HG03159 (cell line): ENCODE results near the gene HSPA12B.

Experiments
- ATAC-seq: cut with Tn5 transposase; IDR thresholded peaks from one replicate; pipeline ENCODE4 v1.9.1; 2021; ENCODE audit warnings: mild to moderate bottlenecking, moderate library complexity; ENCODE audit not compliant: unreplicated experiment

Gene HSPA12B, protein sequence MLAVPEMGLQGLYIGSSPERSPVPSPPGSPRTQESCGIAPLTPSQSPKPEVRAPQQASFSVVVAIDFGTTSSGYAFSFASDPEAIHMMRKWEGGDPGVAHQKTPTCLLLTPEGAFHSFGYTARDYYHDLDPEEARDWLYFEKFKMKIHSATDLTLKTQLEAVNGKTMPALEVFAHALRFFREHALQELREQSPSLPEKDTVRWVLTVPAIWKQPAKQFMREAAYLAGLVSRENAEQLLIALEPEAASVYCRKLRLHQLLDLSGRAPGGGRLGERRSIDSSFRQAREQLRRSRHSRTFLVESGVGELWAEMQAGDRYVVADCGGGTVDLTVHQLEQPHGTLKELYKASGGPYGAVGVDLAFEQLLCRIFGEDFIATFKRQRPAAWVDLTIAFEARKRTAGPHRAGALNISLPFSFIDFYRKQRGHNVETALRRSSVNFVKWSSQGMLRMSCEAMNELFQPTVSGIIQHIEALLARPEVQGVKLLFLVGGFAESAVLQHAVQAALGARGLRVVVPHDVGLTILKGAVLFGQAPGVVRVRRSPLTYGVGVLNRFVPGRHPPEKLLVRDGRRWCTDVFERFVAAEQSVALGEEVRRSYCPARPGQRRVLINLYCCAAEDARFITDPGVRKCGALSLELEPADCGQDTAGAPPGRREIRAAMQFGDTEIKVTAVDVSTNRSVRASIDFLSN

DNA sequence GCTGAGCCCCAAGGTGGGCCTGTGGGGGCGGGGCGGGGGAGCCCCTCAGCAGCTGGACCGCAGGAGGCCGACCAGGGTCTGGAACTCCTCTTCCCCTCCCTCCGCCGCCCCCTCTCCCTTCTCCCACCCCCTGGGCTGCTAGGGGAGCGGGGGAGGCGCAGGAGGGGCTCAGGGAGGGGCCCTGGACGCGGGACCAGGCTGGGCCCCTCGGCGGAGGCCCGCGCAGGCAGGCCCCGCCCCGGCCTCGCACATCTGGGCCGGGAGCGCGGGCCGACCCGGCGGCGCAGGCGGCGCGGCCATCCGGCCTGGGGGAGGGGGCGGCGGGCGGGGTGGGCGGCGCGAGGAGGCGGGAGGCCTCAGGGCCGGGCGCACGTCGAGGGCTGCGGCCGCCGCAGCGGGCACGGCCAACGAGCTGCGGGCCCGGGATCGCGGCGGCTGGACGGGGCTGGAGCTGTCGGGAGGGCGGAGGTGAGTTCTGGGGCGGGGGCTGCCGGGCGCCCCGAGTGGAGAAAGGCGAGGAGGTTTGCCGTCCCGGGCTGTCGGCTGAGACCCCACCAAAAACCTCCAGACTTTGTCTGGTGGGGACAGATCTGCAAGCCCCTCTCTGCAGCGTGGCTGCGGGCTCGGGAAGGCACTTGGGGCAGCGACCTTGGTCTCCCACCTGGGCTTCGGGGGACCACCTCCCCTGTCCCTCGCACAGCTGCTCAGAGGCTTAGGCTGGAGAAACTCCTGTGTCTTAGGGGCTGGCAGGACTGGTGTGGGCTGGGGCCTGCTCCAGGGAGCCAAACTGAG is at the start of gene HSPA12B:
Gene HSPA12B, plus strand, starts transcription at position 359 of the 792 bp plus-strand sequence. CDS start 5,990 bp downstream, outside the sequence.
- no peak for ATAC-seq

DNA sequence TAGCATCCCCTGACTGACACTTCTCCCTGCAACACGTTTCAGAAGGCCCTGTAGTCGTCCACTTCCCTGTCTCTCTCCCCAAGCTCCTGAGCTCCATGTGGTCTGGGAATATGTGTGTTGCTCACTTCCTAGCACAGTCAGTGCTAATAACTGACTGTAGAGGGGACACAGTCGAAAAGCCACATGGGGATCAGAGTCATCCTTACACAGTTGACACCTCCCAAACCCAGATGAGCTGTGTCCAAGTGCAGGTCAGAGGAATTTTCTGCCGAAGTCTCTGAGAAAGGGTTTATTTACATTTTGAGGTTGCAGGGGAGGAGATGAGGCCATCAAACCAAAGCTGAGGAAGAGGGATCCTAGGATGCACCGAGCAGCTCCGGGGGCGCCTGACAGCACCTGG is 47.1 kb upstream of the HSPA12B start:
- no peak for ATAC-seq

DNA sequence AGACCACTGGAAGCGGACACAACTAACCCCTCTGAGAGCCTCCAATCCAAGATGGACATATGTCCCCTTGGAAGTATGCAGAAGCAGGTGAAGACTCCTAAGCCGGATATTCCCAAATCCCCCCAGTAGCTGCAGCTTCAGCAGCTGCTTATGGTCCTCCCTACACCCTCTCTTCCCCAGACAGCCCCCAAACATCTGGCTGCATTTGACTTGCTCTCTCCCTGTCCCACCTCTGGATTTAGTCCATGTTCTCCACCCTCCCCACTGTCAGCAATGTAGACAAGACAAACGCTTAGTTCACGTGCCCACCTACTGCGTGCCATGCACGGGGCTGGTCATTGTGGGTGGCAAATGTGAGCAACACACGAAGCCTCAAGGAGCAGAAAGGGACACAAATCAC is 46.1 kb upstream of the HSPA12B start:
- ATAC-seq, result no peak

DNA sequence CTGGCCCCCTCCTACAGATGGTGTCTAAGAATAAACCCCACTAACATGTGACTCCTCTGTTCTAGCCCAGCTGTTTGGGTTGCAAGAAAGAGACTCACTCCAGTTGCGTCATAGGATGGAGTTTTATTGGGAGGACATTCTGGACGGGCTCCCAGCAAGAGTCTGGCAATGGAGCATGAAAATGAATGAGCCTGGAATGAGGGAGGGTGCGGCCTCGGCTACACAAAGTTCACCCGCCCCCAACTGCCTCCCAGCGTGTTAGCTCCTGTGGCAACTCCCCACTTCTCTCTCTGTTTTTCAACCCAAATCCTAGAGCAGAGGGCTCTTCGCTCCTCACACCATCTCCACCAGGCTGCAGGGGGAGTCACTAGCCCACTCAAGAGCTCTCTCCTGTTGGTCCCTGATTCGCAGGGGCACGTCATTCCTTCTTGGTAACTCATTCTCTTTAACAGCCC is 45.6 kb upstream of the HSPA12B start:
- no peak for ATAC-seq

DNA sequence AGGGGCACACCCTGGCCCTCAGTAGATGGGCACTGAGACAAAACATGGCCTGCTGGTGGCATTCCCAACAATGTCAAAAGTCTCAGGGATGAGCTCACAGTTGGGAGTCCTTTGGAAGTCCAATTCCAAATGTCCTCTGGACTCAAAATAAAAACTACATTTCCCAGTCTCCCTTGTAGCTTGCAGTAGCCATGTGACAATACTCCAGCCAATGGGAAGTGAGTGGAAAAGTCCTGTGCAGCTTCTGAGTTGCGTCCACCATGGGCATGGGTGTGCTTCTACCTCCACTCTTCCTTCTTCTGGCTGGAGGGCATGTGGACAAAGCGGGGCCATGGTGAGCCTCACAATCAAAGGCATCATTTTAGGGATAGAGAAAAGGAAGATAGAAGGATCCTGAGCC is 44.8 kb upstream of the HSPA12B start:
- ATAC-seq, result no peak

DNA sequence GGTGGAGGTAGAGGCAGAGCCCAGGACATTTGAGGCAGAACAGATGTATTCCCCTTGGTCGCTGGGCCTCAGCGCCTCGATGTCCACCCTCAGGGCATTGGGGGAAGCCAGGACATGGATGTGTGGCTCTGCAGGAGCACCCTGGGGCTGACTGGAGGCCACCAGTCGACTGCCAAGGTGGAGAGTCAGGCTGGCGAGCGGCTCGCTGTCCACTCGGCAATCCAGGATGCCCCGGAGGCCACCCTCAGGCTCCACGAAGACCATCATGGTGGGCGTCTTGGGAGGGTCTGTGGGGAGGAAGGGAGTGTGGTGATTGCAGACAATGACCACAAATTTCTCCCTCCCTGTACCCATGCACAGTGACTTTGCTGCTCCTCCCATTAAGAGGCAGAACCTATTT is 42.5 kb upstream of the HSPA12B start:
- ATAC-seq, result no peak

DNA sequence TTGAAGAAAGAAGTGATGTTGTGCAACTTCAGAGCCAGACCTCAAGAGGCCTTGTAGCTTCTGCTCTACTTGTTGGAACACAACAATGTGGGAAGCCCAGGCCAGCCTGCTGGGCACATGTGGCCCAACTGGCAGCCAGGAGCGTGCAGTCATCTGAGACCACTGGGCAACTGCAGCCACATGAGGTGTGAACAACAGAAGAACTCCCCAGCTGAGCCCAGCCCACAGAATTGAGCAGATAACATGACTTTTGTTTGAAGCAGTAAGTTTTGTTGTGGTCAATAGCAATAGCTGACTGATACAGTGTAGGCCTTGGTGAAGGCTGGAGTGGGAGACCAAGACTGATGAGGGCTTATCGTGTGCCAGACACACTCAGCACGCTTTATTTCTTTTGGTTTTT is 42.1 kb upstream of the HSPA12B start:
- ATAC-seq, result no peak

DNA sequence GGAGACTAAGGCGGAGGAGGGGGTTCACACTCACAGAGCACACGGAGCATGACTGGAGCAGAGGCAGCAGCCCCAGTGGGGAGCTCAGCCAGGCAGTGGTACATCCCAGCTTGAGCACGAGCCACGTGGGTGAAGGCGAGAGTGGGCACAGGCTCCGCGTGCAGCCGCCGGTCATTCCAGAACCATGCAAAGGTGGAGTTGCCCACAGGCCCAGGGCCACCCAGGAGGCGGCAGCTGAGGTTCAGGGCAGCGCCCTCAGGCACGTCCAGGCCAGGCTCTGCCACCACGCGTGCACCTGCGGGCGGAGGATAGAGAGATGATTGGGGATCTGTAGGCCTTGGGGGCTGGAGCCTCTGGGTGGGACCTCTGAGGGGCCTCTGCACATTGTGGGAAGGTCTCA is 41.2 kb upstream of the HSPA12B start:
- ATAC-seq, result no peak

DNA sequence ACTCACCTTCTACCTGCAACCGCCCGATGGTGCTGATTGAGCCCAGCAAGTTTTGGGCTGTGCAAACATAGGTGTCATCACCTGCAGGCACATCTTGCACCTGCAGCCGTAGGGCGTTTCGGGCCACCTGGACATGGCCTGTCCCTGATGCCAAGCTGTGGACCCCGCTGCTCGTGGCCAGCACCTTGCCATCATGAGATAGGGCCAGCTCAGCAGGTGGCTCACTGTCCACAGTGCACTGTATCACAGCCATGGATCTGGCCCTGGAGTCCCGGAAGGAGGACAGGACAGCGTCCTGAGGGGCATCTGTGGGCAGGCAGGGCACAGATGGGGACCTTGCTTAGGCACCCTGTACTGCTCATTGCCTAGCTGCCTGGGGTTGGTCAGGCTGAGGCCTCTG is 40.6 kb upstream of the HSPA12B start:
- no peak for ATAC-seq

DNA sequence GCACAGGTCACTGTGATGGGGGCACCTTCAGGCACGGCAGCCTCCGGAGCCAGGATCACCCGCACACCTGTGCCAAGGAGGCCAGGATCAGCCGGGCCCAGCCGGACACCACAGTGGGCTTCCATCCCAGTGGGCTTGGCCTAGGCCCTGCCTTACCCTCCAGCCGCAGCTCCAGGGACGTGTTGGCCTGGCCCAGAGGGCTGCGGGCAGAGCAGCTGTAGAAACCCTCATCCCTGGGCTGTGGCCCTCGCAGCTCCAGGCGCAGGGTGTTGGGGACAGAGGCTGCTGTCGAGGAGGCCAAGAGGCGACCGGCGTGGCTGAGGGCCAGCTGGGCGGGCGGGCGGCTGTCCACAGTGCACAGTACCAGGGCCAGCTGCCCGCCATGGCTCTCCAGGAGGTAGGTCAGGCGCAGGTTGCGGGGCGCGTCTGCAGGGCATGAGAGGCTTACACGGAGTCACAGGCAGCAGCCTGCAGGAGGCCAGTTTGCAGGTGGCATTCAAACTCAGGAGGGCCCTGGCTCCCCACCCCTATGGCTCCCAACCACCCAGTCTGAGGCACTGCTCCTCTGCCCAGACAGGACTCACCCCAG is 39.7 kb upstream of the HSPA12B start:
- no peak for ATAC-seq

DNA sequence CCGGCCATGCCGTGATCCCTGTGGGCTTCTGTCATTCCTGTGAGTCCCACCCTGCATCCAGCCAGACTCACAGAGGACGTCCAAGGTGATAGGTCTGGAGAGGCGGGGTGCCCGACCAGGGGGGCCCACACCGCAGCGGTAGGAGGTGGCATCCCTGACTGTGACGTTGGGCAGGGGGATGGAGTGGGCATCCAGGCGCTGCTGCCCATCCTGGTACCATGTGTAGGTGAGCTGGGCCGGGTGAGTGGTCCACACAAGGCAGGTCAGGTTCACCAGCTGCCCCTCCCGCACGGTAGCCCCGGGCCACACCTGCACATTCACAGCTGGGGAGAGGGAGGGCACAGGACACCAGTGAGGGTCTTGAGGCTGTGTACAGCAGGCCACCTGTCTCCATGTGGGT is 39.1 kb upstream of the HSPA12B start:
- no peak for ATAC-seq

DNA sequence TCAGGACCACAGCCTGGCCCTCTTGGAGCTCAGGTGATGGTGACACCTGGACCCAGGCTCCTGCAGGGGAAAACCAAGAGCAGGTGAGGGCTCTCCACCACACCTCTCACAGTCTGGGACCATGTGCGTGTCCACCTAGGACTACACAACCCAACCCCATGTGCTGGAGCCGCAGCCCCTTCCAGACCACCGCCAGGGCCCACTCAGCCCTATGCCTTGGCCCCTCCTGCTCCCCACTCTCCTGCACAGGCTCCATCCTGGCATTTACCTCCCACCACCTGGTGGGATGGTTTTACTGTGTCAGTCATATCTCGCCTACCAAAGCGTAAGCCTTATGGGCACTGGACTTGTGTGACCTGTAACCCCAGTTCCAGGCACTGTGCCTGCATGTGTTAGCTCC is 37.6 kb upstream of the HSPA12B start:
- ATAC-seq, result no peak

DNA sequence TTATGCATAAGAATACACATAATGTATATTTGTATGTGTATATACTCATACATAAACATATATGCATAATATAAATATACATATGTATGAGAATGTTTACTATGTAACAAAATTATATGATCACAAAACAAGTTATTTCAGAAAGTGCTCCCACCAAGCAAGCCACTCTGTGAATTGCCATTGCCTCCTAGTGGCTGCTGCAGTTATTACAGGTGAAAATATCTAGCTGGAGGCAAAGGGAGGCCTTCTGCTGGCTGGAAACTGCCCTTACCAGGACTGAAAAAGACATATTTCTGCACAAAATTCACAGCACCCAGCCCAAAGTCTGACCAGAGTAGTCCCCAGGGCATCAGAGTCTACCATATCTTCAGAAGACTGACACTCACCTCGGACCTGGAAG is 36.3 kb upstream of the HSPA12B start:
- no peak for ATAC-seq

DNA sequence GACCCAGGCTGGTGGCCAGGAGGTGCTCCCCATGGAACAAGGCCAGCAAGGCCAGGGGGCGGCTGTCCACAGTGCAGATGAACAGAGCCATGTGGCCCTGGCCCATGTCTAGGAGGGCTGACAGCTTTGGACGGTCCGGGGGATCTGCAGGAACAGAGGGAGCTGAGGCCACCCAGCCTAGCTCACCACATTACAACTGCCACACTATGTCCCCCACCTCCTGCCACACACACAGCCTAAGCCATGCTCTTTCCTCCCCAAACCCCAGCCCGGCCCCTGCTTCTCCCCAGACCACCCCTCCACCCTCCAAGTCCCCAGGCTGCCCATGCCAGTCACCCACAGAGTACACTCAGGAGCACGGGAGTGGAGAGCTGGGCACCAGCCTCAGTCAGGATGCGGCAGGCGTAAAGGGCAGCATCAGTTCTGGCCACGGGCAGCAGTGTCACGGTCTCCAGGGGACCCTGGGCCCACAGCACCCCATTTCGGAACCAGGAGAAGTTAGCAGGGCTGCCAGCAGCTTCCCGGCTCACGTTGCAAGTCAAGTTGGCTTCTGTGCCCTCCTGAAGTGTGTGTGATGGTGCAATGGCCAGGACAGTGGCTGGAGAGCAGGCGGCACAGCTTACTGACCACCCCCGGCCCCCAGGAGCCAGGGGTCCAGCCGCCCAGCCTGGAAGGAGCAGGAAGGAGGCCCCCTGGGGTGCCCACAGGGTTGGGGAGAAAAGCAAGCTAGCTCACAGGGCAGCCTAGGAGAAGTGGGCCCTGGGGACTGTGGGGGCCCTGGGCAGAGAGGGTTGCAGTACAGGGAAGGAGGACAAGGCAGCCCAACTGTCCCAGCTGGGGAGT is 35.5 kb upstream of the HSPA12B start:
- ATAC-seq, result no peak

DNA sequence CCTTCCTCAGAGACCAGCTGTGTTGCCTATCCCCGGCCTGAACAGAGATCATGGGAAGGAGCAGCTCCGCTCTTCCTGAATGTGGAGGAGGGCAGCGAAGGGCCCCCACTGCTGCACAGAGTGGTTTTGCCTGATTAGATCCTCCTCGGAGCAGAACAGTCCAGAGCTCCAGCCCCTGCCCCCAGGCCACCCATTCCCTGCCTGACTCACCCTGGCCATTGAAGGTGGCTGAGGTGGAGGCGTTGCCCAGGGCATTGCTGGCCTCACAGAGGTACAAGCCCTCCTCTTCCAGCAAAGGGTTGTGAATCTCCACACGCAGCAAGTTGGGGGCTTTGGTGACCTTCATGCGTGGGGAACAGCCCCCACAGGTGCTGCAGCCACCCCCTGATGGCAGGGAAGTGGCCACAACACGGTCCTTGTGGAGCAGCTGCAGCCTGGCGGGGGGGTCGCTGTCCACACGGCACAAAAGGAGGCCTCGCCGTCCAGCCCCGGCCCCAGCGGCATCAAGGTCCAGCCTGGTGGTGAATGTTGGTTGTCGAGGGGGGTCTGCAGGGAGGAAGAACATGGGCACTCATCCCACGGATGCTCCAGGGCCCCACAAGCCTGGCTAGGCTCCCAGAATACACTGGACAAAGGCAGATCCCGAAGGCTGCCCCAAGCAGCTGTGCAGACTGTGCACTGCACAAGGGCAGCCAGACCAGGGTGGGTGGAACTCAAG is 34.7 kb upstream of the HSPA12B start:
- no peak for ATAC-seq

DNA sequence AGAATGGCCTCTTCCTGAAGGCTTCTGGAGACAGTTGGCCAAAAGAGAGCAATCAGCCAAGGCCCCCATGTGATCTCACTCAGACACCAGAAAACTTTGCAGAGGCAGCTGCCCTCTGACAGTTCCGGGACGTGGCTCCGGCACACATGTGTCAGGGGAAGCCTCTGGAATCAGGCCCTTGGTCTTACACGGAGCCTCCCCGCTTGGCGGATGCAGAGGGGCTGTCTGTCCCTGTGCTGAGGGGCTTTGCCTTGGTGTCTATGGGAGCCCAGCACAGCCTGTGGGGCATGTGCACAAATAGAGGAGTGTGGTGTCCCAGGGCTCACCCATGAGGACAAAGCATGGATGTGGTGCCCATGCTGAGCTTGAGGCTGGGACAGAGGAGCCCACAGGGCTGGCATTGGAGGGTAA is 33.9 kb upstream of the HSPA12B start:
- ATAC-seq, result no peak

DNA sequence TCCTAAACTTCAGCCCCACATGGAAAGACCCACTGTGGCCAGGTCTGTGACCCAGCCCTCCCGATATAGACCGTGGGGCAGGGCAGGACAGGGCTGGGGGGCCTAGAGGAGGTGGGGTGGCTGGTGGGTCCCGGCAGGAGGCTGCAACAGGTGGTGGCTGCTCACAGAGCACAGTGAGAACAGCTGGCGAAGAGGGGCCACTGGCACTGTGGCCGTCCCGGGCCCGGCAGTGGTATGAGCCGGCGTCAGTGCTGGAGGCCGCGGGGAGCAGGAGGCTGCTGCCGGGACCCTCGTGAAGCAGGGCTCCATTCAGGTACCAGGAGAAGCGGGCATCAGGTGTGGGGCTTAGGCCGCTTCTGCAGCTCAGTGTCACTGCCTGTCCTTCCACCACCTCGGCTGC is 33.4 kb upstream of the HSPA12B start:
- no peak for ATAC-seq

DNA sequence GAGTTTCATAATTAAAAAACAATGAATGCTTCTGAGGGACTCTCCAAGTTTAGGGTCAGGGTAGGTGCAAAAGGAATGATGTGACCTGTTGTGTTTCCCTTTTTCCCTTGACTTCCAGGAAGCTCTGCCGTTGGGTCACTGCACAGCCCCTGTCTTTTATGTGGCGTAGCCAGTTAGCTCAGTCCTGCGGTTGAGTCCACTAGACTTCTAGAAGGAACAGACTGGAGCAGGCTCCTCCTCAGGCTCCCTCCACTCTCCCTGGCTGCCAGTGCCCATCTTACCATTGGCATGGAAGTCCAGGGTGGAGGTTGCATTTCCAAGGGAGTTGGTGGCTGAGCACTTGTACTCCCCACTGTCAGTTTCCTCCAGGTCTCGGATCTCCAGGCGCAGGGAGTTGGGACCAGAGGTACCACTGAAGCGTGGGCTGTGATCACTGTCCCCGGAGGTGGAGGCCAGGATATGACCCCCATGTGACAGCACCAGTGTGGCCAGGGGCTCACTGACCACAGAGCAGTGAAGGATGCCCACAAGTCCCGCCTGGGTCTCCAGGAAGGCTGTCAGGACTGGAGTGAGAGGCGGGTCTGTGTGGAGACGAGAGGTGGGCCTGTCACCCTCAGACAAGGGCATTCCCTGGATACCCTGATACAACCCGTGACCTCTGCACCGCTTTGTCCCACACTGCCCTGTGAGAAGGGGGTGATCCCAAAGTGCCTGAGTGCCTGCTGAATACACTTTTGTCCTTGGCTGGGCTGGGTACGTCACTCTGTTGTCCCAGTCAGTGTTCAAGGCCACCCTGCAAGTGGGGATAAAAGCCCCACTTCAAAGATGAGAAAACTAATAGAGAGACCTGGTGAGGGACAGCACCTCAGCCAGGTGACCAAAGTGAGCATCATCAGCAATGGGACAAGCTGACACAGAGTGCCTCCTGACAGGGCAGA is 31.2 kb upstream of the HSPA12B start:
- ATAC-seq, result no peak
